Measurements from ENCODE around the gene GOLGA8O.
"Not testable (repeated sequence)": the region's sequence is repeated elsewhere in the genome, so short reads cannot be mapped to it uniquely, and the experiment has no call there.

- TF ChIP-seq FOXK2 (IDR thresholded peaks at IDR 0.05); ARNT (IDR thresholded peaks at IDR 0.05); SP1 (IDR thresholded peaks at IDR 0.05); CTBP1 (IDR thresholded peaks at IDR 0.05; ENCODE audit: borderline replicate concordance); FOXM1 (IDR thresholded peaks at IDR 0.05; ENCODE audit: borderline replicate concordance); PKNOX1 (IDR thresholded peaks at IDR 0.05); TARDBP (IDR thresholded peaks at IDR 0.05); L3MBTL2 (conservative IDR thresholded peaks at IDR 0.05); SUZ12 (IDR thresholded peaks at IDR 0.05): not testable (repeated sequence)
Measured at GRCh38 chr15:32407903-32408302, 47.5 kb downstream of the GOLGA8O start.

All from HEK293T (cell line).